NB4 (cell line): ENCODE data around the gene TSPAN16.

Experiments
- CTCF ChIP-seq: IDR thresholded peaks from one replicate; pipeline ENCODE4 v1.5.1; 2012; ENCODE audit warnings: low read depth, low read length
- MYC ChIP-seq: IDR thresholded peaks from 2 replicates; pipeline ENCODE4 v1.6.1; 2011; ENCODE audit warnings: low read depth, low read length
- POLR2A ChIP-seq: IDR thresholded peaks from 2 replicates; pipeline ENCODE4 v1.6.1; 2011; ENCODE audit warnings: mild to moderate bottlenecking; ENCODE audit not compliant: insufficient read length; ENCODE audit errors: extremely low read depth

- TF ChIP-seq POLR2A (no peak), CTCF (no peak), MYC (no peak)
Measured at GRCh38 chr19:11349171-11349570, 53.2 kb downstream of the TSPAN16 start.
